CD4-positive, CD25-positive, alpha-beta regulatory T cell (primary cell): Measurements from ENCODE around the gene TMCC1. TPM values are rescaled to one million over a fixed set of nuclear protein-coding genes. Genes with fewer than 3 reads are reported as not detected.

ENCODE experiments used
- ATAC-seq, 2 donors: fragments of 150-1000 bp; cut with Tn5 transposase; one replicate each; pipeline ENCODE4 v1.10.0; 2021; ENCODE audit warnings: low read depth in 2 of 2, moderate number of reproducible peaks in 2 of 2, moderate library complexity in 1 of 2
- DNase-seq, 3 donors: peaks; one replicate each; pipeline versions ENCODE4 v3.0.0 to v3.0.0-alpha.2; 2012 to 2022; ENCODE audit warnings: mixed read lengths in 1 of 3
- H3K27ac ChIP-seq: one replicate; pipeline ENCODE4 v1.7.0; 2013; ENCODE audit warnings: mild to moderate bottlenecking, low read length; ENCODE audit not compliant: insufficient read depth, poor library complexity, severe bottlenecking
- H3K27me3 ChIP-seq: one replicate; pipeline ENCODE4 v1.7.0; 2013; ENCODE audit warnings: low read length; ENCODE audit not compliant: control insufficient read depth, insufficient read depth
- H3K36me3 ChIP-seq: one replicate; pipeline ENCODE4 v1.7.0; 2013; ENCODE audit warnings: mild to moderate bottlenecking, low read length, moderate library complexity; ENCODE audit not compliant: control insufficient read depth, insufficient read depth
- H3K4me1 ChIP-seq: 2 replicates; pipeline ENCODE4 v1.7.0; 2013; ENCODE audit warnings: mild to moderate bottlenecking, low read length; ENCODE audit not compliant: insufficient read depth, control insufficient read depth, poor library complexity, severe bottlenecking
- H3K4me3 ChIP-seq: one replicate; pipeline ENCODE4 v1.7.0; 2013; ENCODE audit warnings: low read depth, mild to moderate bottlenecking, low read length, moderate library complexity
- H3K9me3 ChIP-seq, 2 experiments: 1 replicate in 1 of 2; 2 replicates in 1 of 2; pipeline ENCODE4 v1.7.0; 2013; ENCODE audit warnings: low read length in 2 of 2, mild to moderate bottlenecking in 1 of 2, moderate library complexity in 1 of 2; ENCODE audit not compliant: control insufficient read depth in 2 of 2
- H3K27ac Mint-ChIP-seq, 3 donors: one replicate each; pipeline ENCODE4 v1.8.0; 2020 to 2022; ENCODE audit warnings: mild to moderate bottlenecking in 3 of 3, mixed read lengths in 3 of 3, moderate library complexity in 2 of 3
- H3K27me3 Mint-ChIP-seq: one replicate; pipeline ENCODE4 v1.8.0; 2022; ENCODE audit warnings: mild to moderate bottlenecking, mixed read lengths
- H3K36me3 Mint-ChIP-seq: one replicate; pipeline ENCODE4 v1.8.0; 2020; ENCODE audit warnings: mixed read lengths
- H3K4me1 Mint-ChIP-seq, 4 donors: one replicate each; pipeline ENCODE4 v1.8.0; 2020 to 2022; ENCODE audit warnings: mixed read lengths in 4 of 4, mild to moderate bottlenecking in 1 of 4
- H3K4me3 Mint-ChIP-seq, 4 donors: one replicate each; pipeline ENCODE4 v1.8.0; 2020 to 2022; ENCODE audit warnings: mild to moderate bottlenecking in 4 of 4, mixed read lengths in 4 of 4, moderate library complexity in 3 of 4
- H3K9me3 Mint-ChIP-seq, 7 donors: one replicate each; pipeline ENCODE4 v1.8.0; 2020 to 2022; ENCODE audit warnings: mixed read lengths in 7 of 7, mild to moderate bottlenecking in 3 of 7, moderate library complexity in 2 of 7
- polyA plus RNA-seq, 4 donors: library from polyadenylated mRNA; unstranded; fragments of 300-500 nt; fragmentation: Illumina TruSeq; gene quantifications; one replicate each; pipeline ENCODE4 v1.2.3, GENCODE V29; 2021
- total RNA-seq: library from RNA; stranded (reverse); gene quantifications from one replicate; pipeline ENCODE4 v1.2.3, GENCODE V29; 2022

TMCC1 gene
- total and polyA plus RNA-seq, 5 donors from 2014 or later, result 5.2 to 29.2 (median 6.2) TPM

GRCh38 chr3:129934234-129935123, 41.0 kb upstream of the TMCC1 start:
- H3K27me3 ChIP-seq, result peaks cover 5% of the 10 kb centered on the region
- no peak overlapping the region for H3K4me3 ChIP-seq
- peaks cover 0 to 15% (median 9%) of the 10 kb centered on the region in 4 donors for H3K4me1 Mint-ChIP-seq
- peaks cover 3% of the 10 kb centered on the region for H3K36me3 Mint-ChIP-seq
- H3K4me3 Mint-ChIP-seq, result peak overlapping the region in 1 of 4 donors; percentile 36
- DNase-seq, result peak; percentile 8 to 30 (median 24)
- peak in 1 of 2 donors; percentile 43 for ATAC-seq
- H3K36me3 ChIP-seq, result no peaks in the 10 kb centered on the region
- H3K9me3 ChIP-seq, result peaks cover 14 to 16% of the 10 kb centered on the region in 2 experiments
- no peak overlapping the region for H3K27ac ChIP-seq
- H3K27ac Mint-ChIP-seq, result no peak overlapping the region
- peaks cover 7% of the 10 kb centered on the region for H3K4me1 ChIP-seq
- peaks cover 8% of the 10 kb centered on the region for H3K27me3 Mint-ChIP-seq
- peaks cover 0 to 8% (median 5%) of the 10 kb centered on the region in 7 donors for H3K9me3 Mint-ChIP-seq

- Histone ChIP-seq H3K27ac (no peak overlapping the region), H3K36me3 (no peaks in the 10 kb centered on the region), H3K9me3 (peaks cover 18 to 20% of the 10 kb centered on the region in 2 experiments), H3K27me3 (peaks cover 8% of the 10 kb centered on the region), H3K4me3 (no peak overlapping the region), H3K4me1 (peaks cover 7% of the 10 kb centered on the region)
- Mint-ChIP-seq H3K4me1 (peaks cover 0 to 15% (median 9%) of the 10 kb centered on the region in 4 donors), H3K36me3 (peaks cover 5% of the 10 kb centered on the region), H3K27ac (no peak overlapping the region), H3K4me3 (no peak overlapping the region), H3K9me3 (peaks cover 0 to 11% (median 7%) of the 10 kb centered on the region in 7 donors), H3K27me3 (peaks cover 8% of the 10 kb centered on the region)
- ATAC-seq (no peak), DNase-seq (no peak)
Measured at GRCh38 chr3:129933471-129933870, 40.0 kb upstream of the TMCC1 start.

DNA sequence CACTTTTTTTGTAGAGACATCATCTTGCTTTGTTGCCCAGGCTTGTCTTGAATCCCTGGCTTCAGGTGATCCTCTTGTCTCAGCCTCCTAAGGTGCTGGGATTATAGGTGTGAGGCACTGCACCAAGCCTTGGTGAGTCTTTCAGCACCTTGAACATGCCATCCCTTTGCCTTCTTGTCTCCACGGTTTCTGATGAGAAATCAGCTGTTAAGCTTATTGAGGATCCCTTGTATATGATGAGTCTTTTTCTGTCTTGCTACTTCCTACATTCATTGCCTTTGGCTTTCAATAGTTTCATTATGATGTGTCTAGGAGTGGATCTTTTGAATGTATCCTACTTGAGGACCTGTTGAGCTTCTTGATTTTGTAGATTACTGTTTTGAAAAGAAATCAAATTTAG, 35.9 kb upstream of the TMCC1 start:
- Histone ChIP-seq H3K27me3 (peaks cover 8% of the 10 kb centered on the region), H3K36me3 (no peaks in the 10 kb centered on the region), H3K4me1 (peaks cover 2% of the 10 kb centered on the region), H3K4me3 (no peak overlapping the region), H3K9me3 (peaks cover 18 to 20% of the 10 kb centered on the region in 2 experiments), H3K27ac (no peak overlapping the region)
- peaks cover 13% of the 10 kb centered on the region for H3K27me3 Mint-ChIP-seq
- H3K4me3 Mint-ChIP-seq, result no peak overlapping the region
- peaks cover 0 to 15% (median 9%) of the 10 kb centered on the region in 7 donors for H3K9me3 Mint-ChIP-seq
- no peak overlapping the region for H3K27ac Mint-ChIP-seq
- no peak for DNase-seq
- peaks cover 0 to 3% (median under 1%) of the 10 kb centered on the region in 4 donors for H3K4me1 Mint-ChIP-seq
- H3K36me3 Mint-ChIP-seq, result peaks cover 5% of the 10 kb centered on the region
- ATAC-seq, result no peak

- peaks cover 18 to 20% of the 10 kb centered on the region in 2 experiments for H3K9me3 ChIP-seq
- H3K9me3 Mint-ChIP-seq, result peaks cover 0 to 15% (median 9%) of the 10 kb centered on the region in 7 donors
- no peak for DNase-seq
- H3K36me3 ChIP-seq, result no peaks in the 10 kb centered on the region
- H3K27me3 ChIP-seq, result peaks cover 8% of the 10 kb centered on the region
- H3K4me3 Mint-ChIP-seq, result no peak overlapping the region
- H3K4me3 ChIP-seq, result no peak overlapping the region
- ATAC-seq, result no peak
- H3K4me1 ChIP-seq, result no peaks in the 10 kb centered on the region
- H3K36me3 Mint-ChIP-seq, result peaks cover 5% of the 10 kb centered on the region
- peaks cover 17% of the 10 kb centered on the region for H3K27me3 Mint-ChIP-seq
- no peak overlapping the region for H3K27ac ChIP-seq
- no peaks in the 10 kb centered on the region for H3K4me1 Mint-ChIP-seq
- H3K27ac Mint-ChIP-seq, result no peak overlapping the region
Measured at GRCh38 chr3:129927072-129927471, 33.6 kb upstream of the TMCC1 start.

- ATAC-seq (no peak), DNase-seq (no peak)
- H3K36me3 ChIP-seq, result no peaks in the 10 kb centered on the region
- Mint-ChIP-seq H3K4me1 (no peaks in the 10 kb centered on the region), H3K27ac (peak overlapping the region in 1 of 3 donors; percentile 9), H3K9me3 (peaks cover 0 to 39% (median 6%) of the 10 kb centered on the region in 7 donors), H3K4me3 (no peak overlapping the region), H3K36me3 (no peaks in the 10 kb centered on the region), H3K27me3 (peaks cover 9% of the 10 kb centered on the region)
- H3K27me3 ChIP-seq, result no peaks in the 10 kb centered on the region
- no peak overlapping the region for H3K4me3 ChIP-seq
- no peaks in the 10 kb centered on the region for H3K4me1 ChIP-seq
- H3K9me3 ChIP-seq, result peaks cover 18 to 31% of the 10 kb centered on the region in 2 experiments
- no peak overlapping the region for H3K27ac ChIP-seq
Measured at GRCh38 chr3:129919806-129920205, 26.3 kb upstream of the TMCC1 start.

GRCh38 chr3:129919357-129919756, 25.8 kb upstream of the TMCC1 start:
- Histone ChIP-seq H3K27me3 (no peaks in the 10 kb centered on the region), H3K36me3 (no peaks in the 10 kb centered on the region), H3K4me3 (no peak overlapping the region), H3K27ac (no peak overlapping the region), H3K9me3 (peaks cover 18 to 31% of the 10 kb centered on the region in 2 experiments), H3K4me1 (no peaks in the 10 kb centered on the region)
- H3K9me3 Mint-ChIP-seq, result peaks cover 0 to 40% (median 6%) of the 10 kb centered on the region in 7 donors
- peak overlapping the region in 1 of 3 donors; percentile 9 for H3K27ac Mint-ChIP-seq
- DNase-seq (no peak), ATAC-seq (no peak)
- H3K4me1 Mint-ChIP-seq, result no peaks in the 10 kb centered on the region
- no peak overlapping the region for H3K4me3 Mint-ChIP-seq
- H3K36me3 Mint-ChIP-seq, result no peaks in the 10 kb centered on the region
- H3K27me3 Mint-ChIP-seq, result peaks cover 6% of the 10 kb centered on the region

DNA sequence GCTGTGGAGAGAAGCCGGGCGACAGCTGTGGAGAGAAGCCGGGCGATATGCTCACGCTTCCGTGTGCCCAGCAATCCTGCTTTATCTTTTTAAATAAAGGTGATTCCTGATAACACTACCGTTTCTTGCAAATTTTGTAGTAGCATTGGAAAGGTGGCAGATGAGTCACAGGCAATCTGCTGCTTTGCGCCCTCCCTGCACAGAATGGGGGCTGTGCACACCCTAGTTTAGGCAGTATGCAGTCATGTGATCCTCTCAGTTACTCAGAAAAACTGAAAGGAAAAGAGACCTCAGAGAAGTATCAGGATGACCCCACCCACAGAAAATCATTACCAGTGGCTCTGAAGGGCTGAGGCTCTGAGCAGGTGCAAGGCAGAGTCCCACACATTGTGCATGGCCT, 24.9 kb upstream of the TMCC1 start:
- Mint-ChIP-seq H3K4me3 (no peak overlapping the region), H3K36me3 (no peaks in the 10 kb centered on the region), H3K9me3 (peaks cover 0 to 40% (median 6%) of the 10 kb centered on the region in 7 donors), H3K27me3 (peaks cover 7% of the 10 kb centered on the region), H3K4me1 (no peaks in the 10 kb centered on the region), H3K27ac (no peak overlapping the region)
- Histone ChIP-seq H3K27me3 (no peaks in the 10 kb centered on the region), H3K36me3 (no peaks in the 10 kb centered on the region), H3K4me3 (no peak overlapping the region), H3K4me1 (no peaks in the 10 kb centered on the region), H3K9me3 (peaks cover 18 to 31% of the 10 kb centered on the region in 2 experiments), H3K27ac (no peak overlapping the region)
- ATAC-seq (no peak), DNase-seq (no peak)
